Measurements from ENCODE around the gene CDK11A. TPM values are rescaled to one million over a fixed set of nuclear protein-coding genes. Genes with fewer than 3 reads are reported as not detected.
"Not testable (repeated sequence)": the region's sequence is repeated elsewhere in the genome, so short reads cannot be mapped to it uniquely, and the experiment has no call there.

The CDK11A gene
- total RNA-seq, 2 experiments from 2014 or later = 206 to 217 TPM

GRCh38 chr1:1689526-1689925 lies 34.6 kb downstream of the CDK11A start:
- Mint-ChIP-seq H3K4me3 (peak overlapping the region; percentile 51), H3K4me1 (ENCODE audit: low read depth) (peaks cover 12% of the 10 kb centered on the region), H3K36me3 (ENCODE audit: low read depth) (peaks cover 18% of the 10 kb centered on the region)
- H3K27me3 Mint-ChIP-seq; intact Hi-C loops (cut with DNase I, micrococcal nuclease); H3K9me3 ChIP-seq (ENCODE audit: control insufficient read depth in 1 of 2, insufficient read depth in 1 of 2, low read length in 2 of 2); H3K4me3 ChIP-seq (ENCODE audit: low read length); DNase-seq; ATAC-seq (ENCODE audit: poor library complexity); H3K9me3 Mint-ChIP-seq; CTCF ChIA-PET; H3K27ac ChIP-seq (ENCODE audit: low read depth in 1 of 2, low read length in 2 of 2); H3K36me3 ChIP-seq (ENCODE audit: insufficient read depth, low read length); POLR2A ChIA-PET; H3K27ac Mint-ChIP-seq; H3K27me3 ChIP-seq (ENCODE audit: control insufficient read depth in 1 of 2, insufficient read depth in 2 of 2, low read length in 2 of 2): not testable (repeated sequence)
- H3K4me1 ChIP-seq (ENCODE audit: insufficient read depth, low read length) = peaks cover 20% of the 10 kb centered on the region

- no peaks in the 10 kb centered on the region for H3K27me3 ChIP-seq (ENCODE audit: control insufficient read depth in 1 of 2, insufficient read depth in 2 of 2, low read length in 2 of 2)
- H3K4me3 Mint-ChIP-seq = peak overlapping the region; percentile 51
These were observed 36.3 kb downstream of the CDK11A start for GRCh38 chr1:1687846-1688245.

GRCh38 chr1:1684031-1684681 lies 40.0 kb downstream of the CDK11A start:
- CTCF ChIA-PET = no interaction called here
- no peaks in the 10 kb centered on the region for H3K27me3 Mint-ChIP-seq
- no peak for TF ChIP-seq CTCF (IDR thresholded peaks at IDR 0.05)
- POLR2A ChIA-PET = no interaction called here
- no peaks in the 10 kb centered on the region for H3K27me3 ChIP-seq (ENCODE audit: control insufficient read depth in 1 of 2, insufficient read depth in 2 of 2, low read length in 2 of 2)
- H3K27ac ChIP-seq (ENCODE audit: low read depth in 1 of 2, low read length in 2 of 2) = no peak overlapping the region
- no peak for DNase-seq
- H3K4me3 ChIP-seq (ENCODE audit: low read length) = no peak overlapping the region
- no peak for ATAC-seq (ENCODE audit: poor library complexity)
- H3K36me3 Mint-ChIP-seq (ENCODE audit: low read depth) = peaks cover 18% of the 10 kb centered on the region
- H3K9me3 Mint-ChIP-seq = no peaks in the 10 kb centered on the region
- H3K4me1 Mint-ChIP-seq (ENCODE audit: low read depth) = peaks cover 13% of the 10 kb centered on the region
- H3K36me3 ChIP-seq (ENCODE audit: insufficient read depth, low read length) = peaks cover 15% of the 10 kb centered on the region
- H3K4me3 Mint-ChIP-seq = no peak overlapping the region
- peaks cover 22% of the 10 kb centered on the region for H3K4me1 ChIP-seq (ENCODE audit: insufficient read depth, low read length)
- intact Hi-C loops (cut with DNase I, micrococcal nuclease) = no loop called here
- H3K9me3 ChIP-seq (ENCODE audit: control insufficient read depth in 1 of 2, insufficient read depth in 1 of 2, low read length in 2 of 2) = no peaks in the 10 kb centered on the region
- no peak overlapping the region for H3K27ac Mint-ChIP-seq

More at GRCh38 chr1:1687846-1688245, 36.3 kb downstream of the CDK11A start:
- ATAC-seq (ENCODE audit: poor library complexity) (no peak), DNase-seq (no peak)
- Histone ChIP-seq H3K4me3 (ENCODE audit: low read length) (no peak overlapping the region), H3K9me3 (ENCODE audit: control insufficient read depth in 1 of 2, insufficient read depth in 1 of 2, low read length in 2 of 2) (no peaks in the 10 kb centered on the region), H3K4me1 (ENCODE audit: insufficient read depth, low read length) (peaks cover 19% of the 10 kb centered on the region), H3K27ac (ENCODE audit: low read depth in 1 of 2, low read length in 2 of 2) (no peak overlapping the region), H3K36me3 (ENCODE audit: insufficient read depth, low read length) (peaks cover 13% of the 10 kb centered on the region)
- H3K4me1 Mint-ChIP-seq (ENCODE audit: low read depth) = peaks cover 12% of the 10 kb centered on the region
- no peak for TF ChIP-seq CTCF (IDR thresholded peaks at IDR 0.05)
- peaks cover 27% of the 10 kb centered on the region for H3K36me3 Mint-ChIP-seq (ENCODE audit: low read depth)
- ChIA-PET POLR2A (no interaction called here), CTCF (no interaction called here)
- no peaks in the 10 kb centered on the region for H3K27me3 Mint-ChIP-seq
- H3K9me3 Mint-ChIP-seq = no peaks in the 10 kb centered on the region
- H3K27ac Mint-ChIP-seq = peak overlapping the region; percentile 36
- intact Hi-C loops (cut with DNase I, micrococcal nuclease) = no loop called here
